HK-2 (cell line): ENCODE results near the gene CLASP2.
"Not testable (repeated sequence)": the region's sequence is repeated elsewhere in the genome, so short reads cannot be mapped to it uniquely, and the experiment has no call there.

ENCODE experiments used
- DNase-seq: peaks from one replicate; pipeline ENCODE4 v3.0.0-alpha.2; 2018; ENCODE audit not compliant: unreplicated experiment

CLASP2 gene

GRCh38 chr3:33451994-33452393, 266.1 kb downstream of the CLASP2 start:
- not testable (repeated sequence) for DNase-seq

GRCh38 chr3:33447958-33448357, 270.1 kb downstream of the CLASP2 start:
- DNase-seq = no peak

GRCh38 chr3:33447256-33447625, 270.8 kb downstream of the CLASP2 start:
- DNase-seq = not testable (repeated sequence)
